GM04504 (cell line): Measurements from ENCODE around the gene PHC2.
"Not testable (repeated sequence)": the region's sequence is repeated elsewhere in the genome, so short reads cannot be mapped to it uniquely, and the experiment has no call there.

Experiments used
- DNase-seq: peaks from one replicate; pipeline ENCODE4 v3.0.0-alpha.2; 2012; ENCODE audit warnings: low read depth

Gene PHC2

DNA sequence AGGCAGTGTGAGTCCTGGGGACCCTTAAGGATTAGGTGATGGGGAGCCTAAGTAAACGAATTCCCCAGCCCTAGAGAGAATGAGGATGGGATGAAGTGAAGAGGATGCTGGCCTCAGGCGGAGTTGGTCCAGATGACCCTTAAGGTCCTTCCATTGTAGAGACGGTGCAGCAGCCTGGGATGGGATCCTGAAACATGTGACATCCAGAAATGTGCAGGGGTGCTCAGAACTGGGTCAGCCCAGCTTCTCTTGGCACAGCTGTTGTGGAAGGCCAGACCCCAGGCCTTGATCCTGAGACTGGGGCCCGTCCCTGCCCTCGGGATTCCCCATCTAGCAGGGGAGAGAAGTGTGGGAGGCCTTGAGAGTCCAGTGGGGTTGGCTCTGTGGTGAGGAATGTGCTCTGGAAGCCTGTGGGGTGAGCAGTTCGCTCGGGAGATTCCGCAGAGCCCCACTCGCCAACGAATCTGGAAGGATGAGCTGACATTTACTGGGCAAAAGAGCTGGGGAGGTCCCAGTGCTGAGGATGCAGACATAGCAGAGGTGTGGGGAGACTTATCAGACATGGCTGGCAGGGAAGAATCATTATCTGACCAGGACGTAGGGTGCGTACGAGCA is 138.1 kb downstream of the PHC2 start:
- no peak for DNase-seq

- not testable (repeated sequence) for DNase-seq
Observed at GRCh38 chr1:33290615-33291014, 140.3 kb downstream of the PHC2 start.

DNA sequence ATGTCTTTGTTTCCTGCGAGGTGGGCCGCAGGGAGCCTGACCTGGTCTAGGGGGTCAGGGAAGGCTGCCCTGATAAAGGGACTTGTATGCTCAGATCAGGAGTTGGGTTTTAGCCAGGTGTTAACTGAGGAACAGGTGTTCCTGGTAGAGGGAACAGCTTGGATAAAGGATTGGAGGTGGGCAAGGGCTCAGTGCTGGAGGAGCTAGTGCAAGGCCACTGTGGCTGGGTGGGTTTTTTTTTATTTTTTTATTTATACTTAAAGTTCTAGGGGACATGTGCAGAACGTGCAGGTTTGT is 141.1 kb downstream of the PHC2 start:
- no peak for DNase-seq

DNA sequence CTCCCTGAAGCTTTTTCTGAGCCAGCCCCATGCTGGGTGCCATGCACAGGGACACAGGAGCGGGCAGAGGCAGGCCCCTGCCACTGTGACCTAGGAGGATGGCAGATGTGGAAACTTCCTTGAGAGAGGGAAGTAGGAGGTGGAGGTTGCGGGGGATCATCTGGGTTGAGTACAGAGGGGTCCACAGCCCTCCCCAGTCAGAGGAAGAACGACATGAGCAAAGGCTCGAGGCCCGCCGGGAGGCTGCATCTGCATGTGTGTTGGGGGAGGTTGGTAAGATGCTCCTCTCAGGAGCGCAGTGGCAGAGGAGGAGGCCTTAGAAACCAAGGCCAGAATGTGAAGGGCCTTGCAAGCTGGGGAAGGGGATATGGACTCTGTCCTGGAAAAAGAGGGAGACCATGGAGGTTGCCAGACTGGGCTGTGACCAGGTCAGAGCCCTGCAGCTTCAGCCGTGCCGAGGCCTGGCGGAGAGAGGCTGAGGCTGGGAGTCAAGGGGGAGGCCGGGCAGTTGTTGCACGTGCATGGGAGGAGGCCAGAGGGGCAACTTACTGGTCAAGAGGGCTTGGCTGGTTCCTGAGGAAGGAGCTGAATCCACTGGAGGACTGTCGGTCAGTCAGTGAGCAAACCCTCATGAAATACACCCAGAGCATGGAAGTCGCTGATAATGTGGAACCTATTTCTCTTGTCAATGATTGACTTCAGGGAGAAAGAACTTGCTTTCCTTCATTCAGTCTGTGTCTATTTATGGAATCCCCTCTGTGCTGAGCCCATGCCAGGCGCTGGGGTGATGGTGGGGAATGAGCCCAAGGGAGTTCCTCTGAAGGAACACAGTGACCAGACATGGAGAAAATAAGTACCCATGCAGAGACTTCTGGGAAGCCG is 141.7 kb downstream of the PHC2 start:
- DNase-seq = no peak

DNA sequence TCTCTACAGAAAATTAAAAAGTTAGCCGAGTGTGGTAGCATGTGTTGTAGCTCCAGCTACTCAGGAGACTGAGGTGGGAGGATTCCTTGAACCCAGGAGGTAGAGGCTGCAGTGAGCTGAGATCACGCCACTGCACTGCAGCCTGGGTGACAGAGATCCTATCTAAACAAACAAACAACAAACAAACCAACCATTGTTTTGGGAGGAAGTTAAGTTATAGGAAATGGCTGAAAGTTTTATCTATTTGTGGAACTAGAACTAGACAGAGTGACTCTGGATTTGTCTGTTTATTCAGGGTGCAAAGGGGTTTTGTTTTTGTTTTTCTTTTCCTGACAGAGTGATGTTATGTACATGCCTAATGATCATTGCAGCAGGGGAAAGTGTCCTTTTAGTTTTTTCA is 143.6 kb downstream of the PHC2 start:
- DNase-seq = no peak

GRCh38 chr1:33286451-33287185 is 144.3 kb downstream of the PHC2 start:
- DNase-seq = no peak

- no peak for DNase-seq
Observed at GRCh38 chr1:33284049-33284448, 146.8 kb downstream of the PHC2 start.

GRCh38 chr1:33282791-33283190 is 148.1 kb downstream of the PHC2 start:
- DNase-seq = no peak

- no peak for DNase-seq
Observed at GRCh38 chr1:33281554-33282303, 149.2 kb downstream of the PHC2 start.

- no peak for DNase-seq
Observed at GRCh38 chr1:33280091-33280661, 150.7 kb downstream of the PHC2 start.

DNA sequence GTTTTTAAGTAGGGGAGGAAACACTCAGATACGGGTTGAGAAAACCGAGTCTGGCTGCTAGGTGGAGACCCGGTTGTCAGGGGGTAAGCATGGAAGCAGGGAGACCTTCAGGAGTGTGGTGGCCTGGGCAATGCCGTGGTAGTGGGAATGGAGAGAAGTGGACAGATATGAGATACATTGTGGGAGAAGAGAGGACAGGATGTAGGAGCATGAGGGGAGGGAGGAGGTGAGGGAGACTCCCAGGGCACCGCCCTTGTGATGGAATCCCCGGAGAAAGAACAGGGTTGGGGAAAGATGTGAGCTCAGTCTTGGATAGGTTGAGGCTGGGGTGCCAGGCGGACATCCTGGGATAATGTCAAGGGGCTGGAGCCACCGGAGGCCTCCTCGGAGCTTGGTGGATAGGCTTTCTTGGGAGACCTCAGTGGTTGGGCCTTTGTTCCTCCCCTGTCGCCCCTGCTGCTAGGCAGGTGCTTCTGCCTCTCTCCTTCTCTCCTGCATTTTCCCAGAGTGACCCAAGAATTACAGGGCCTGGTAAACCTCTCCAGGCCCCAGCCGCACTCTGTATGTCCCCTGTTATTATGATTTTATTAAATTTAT is 153.3 kb downstream of the PHC2 start:
- no peak for DNase-seq

DNA sequence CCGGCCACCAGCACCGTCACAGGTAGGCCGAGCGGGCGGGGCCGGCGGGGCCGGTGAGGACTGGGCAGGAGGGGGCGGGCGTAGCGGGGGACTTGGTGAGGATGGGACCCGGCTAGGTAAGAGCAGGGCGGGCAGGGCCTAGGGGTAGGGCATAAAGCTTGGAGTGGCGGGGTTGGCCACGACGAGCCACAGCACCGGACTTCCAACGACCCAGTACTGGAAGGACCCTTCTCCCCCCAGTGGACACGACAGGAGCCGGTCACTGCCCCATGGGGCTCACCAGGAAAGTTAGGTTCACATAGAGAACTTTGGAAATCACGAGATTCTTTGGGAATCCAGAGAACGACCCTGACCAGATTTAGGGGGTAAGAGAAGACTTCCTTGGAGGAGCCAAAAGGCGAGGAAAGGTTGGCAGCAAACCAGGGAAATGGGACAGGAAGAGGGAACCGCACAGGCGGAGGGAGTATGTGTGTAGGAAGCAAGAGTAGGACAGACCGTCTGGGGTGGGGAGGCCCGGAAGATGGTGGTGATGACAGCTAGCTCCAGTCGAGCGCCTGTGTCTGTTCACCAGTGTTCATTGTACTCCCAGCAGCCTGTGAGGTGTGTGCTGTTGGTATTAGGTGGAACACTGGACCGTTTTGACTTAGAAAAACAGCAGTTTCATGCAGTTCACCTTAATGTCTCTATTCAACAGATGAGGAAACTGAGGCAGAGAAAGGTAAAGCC is 154.2 kb downstream of the PHC2 start:
- DNase-seq = no peak

DNA sequence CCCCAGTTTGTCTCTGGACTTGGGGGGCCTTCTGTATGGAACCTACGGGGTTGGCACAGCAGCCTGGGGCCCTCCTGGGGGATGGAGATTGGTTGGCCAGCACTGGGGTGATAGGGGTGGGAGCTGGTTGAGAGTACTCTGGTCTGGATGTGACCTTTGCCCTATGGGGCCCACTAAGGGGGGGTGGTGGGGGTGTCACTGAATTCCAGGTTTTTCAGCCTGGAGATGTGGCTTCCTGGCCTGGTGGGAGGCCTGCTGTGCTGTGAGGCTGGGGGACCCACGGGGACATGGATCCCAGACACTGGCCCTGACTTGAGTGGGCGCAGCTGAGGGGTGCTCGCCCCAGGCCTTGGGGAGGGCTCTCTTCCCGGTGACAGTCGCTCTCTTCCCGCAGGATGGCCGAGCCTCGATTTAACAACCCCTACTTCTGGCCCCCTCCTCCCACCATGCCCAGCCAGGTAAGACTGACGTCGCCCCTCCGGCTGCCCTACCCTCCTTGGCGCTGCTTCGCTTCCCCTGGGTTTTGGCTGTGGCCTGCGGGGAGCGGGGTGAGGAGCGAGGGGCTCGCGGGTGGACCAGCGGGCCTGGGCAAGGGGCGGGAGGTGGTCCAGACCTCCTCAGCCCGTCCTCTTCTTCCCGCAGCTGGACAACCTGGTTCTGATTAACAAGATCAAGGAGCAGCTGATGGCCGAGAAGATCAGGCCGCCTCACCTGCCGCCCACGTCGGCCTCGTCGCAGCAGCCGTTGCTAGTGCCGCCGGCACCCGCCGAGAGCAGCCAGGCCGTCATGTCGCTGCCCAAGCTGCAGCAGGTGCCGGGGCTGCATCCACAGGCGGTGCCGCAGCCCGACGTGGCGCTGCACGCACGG is 155.0 kb downstream of the PHC2 start:
- DNase-seq = no peak

- DNase-seq = no peak
Observed at GRCh38 chr1:33275195-33275594, 155.7 kb downstream of the PHC2 start.

DNA sequence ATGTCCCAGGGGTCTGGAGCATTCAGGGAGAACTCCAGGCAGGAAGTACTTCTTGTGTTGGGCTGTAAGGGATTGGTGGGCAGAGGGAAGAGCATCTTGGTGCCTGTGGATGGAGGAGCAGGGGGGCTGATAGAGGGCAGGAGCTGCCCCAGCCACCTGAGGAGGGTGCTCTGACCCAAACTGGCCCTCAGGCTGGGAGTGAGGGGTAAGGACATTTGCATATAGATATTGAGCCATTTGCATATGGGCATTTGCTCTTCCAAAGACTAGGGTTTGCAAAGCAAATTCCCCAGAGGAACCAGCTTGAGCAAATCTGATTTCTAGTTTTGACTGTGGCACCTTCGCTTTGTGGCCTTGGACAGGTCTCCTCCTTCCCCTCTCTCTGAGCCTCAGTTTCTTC is 156.4 kb downstream of the PHC2 start:
- no peak for DNase-seq

GRCh38 chr1:33273961-33274371 is 156.9 kb downstream of the PHC2 start:
- DNase-seq = no peak
